ENCODE measurements around the gene MGLL.

DNA sequence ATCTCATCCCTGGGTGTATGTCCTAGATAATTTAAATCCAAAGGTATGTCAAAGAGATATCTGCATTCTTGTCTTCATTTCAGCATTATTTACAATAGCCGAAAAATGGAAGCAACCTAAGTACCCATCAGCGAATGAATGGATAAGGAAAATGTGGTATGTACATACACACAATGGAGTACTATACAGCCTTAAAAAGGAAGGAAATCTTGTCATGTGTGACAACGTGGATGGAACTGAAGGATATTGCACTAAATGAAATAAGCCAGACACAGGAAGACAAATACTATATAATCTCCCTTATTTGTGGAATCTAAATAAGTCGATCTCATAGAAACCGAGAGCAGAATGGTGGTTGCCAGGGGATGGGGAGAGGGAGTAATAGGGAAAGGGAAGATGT is 16.8 kb upstream of the MGLL start:
- TF ChIP-seq, protein P1, sequence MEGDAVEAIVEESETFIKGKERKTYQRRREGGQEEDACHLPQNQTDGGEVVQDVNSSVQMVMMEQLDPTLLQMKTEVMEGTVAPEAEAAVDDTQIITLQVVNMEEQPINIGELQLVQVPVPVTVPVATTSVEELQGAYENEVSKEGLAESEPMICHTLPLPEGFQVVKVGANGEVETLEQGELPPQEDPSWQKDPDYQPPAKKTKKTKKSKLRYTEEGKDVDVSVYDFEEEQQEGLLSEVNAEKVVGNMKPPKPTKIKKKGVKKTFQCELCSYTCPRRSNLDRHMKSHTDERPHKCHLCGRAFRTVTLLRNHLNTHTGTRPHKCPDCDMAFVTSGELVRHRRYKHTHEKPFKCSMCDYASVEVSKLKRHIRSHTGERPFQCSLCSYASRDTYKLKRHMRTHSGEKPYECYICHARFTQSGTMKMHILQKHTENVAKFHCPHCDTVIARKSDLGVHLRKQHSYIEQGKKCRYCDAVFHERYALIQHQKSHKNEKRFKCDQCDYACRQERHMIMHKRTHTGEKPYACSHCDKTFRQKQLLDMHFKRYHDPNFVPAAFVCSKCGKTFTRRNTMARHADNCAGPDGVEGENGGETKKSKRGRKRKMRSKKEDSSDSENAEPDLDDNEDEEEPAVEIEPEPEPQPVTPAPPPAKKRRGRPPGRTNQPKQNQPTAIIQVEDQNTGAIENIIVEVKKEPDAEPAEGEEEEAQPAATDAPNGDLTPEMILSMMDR (IDR thresholded peaks at IDR 0.05 in 8 of 11, conservative IDR thresholded peaks at IDR 0.05 in 3 of 11) = no peak
- TF ChIP-seq POLR2A (IDR thresholded peaks at IDR 0.05) (no peak), POLR2AphosphoS5 (IDR thresholded peaks at IDR 0.05) (no peak)
